HCT116 (cell line): Measurements from ENCODE around the gene FAM50B.

Experiments
- CEBPB ChIP-seq: IDR thresholded peaks from 2 replicates; pipeline ENCODE4 v1.6.1; 2012; ENCODE audit warnings: low read depth
- CTCF ChIP-seq, 3 experiments: fragments of 200-600 bp in 1 of 3; sonication (generic) in 1 of 3; IDR thresholded peaks in 2 of 3; conservative IDR thresholded peaks in 1 of 3; 2 replicates each; pipeline ENCODE4 v1.5.1; 2012 to 2017; ENCODE audit warnings: low read depth in 2 of 3, low read length in 2 of 3, antibody characterized with exemption in 1 of 3, borderline replicate concordance in 1 of 3, control low read depth in 1 of 3, mild to moderate bottlenecking in 1 of 3, mixed read lengths in 1 of 3, mixed run types in 1 of 3, moderate library complexity in 1 of 3; ENCODE audit not compliant: insufficient read depth in 1 of 3
- EZH2 ChIP-seq: fragments of 200-600 bp; sonication (generic); IDR thresholded peaks from 2 replicates; pipeline ENCODE4 v1.6.1; 2017; ENCODE audit warnings: antibody characterized with exemption, mixed run types
- EZH2phosphoT487 ChIP-seq: fragments of 200-600 bp; IDR thresholded peaks from 2 replicates; pipeline ENCODE4 v1.6.1; 2018; ENCODE audit warnings: antibody characterized with exemption, borderline replicate concordance
- FOSL1 ChIP-seq: IDR thresholded peaks from 2 replicates; pipeline ENCODE4 v1.6.1; 2012; ENCODE audit warnings: low read depth
- JUND ChIP-seq: IDR thresholded peaks from 2 replicates; pipeline ENCODE4 v1.6.1; 2012
- POLR2A ChIP-seq: IDR thresholded peaks from 2 replicates; pipeline ENCODE4 v1.7.0; 2011; ENCODE audit warnings: borderline replicate concordance; ENCODE audit not compliant: insufficient read depth, insufficient read length; ENCODE audit errors: extremely low read depth
- POLR2AphosphoS5 ChIP-seq: IDR thresholded peaks from 2 replicates; pipeline ENCODE4 v1.6.1; 2011; ENCODE audit warnings: mild to moderate bottlenecking, low read depth, low read length, moderate library complexity
- RAD21 ChIP-seq: IDR thresholded peaks from 2 replicates; pipeline ENCODE4 v1.6.1; 2012; ENCODE audit warnings: low read depth, mild to moderate bottlenecking
- REST ChIP-seq: IDR thresholded peaks from 2 replicates; pipeline ENCODE4 v1.6.1; 2012; ENCODE audit warnings: low read depth
- SIN3A ChIP-seq: IDR thresholded peaks from 2 replicates; pipeline ENCODE4 v1.6.1; 2012; ENCODE audit warnings: low read depth
- SP1 ChIP-seq: IDR thresholded peaks from 2 replicates; pipeline ENCODE4 v1.6.1; 2012; ENCODE audit warnings: low read depth
- YY1 ChIP-seq: IDR thresholded peaks from 2 replicates; pipeline ENCODE4 v1.6.1; 2011; ENCODE audit warnings: low read length, low read depth, moderate library complexity, mild to moderate bottlenecking; ENCODE audit not compliant: insufficient replicate concordance; ENCODE audit errors: extremely low read depth

- TF ChIP-seq CTCF (IDR thresholded peaks at IDR 0.05 in 2 of 3, conservative IDR thresholded peaks at IDR 0.05 in 1 of 3; ENCODE audit: borderline replicate concordance in 1 of 3, insufficient read depth in 1 of 3, low read depth in 2 of 3, low read length in 2 of 3) (no peak), FOSL1 (no peak), JUND (no peak), SP1 (no peak), POLR2AphosphoS5 (no peak), SIN3A (no peak), REST (no peak), EZH2 (no peak), RAD21 (no peak), POLR2A (no peak), YY1 (no peak), CEBPB (no peak), EZH2phosphoT487 (no peak)
Observed at GRCh38 chr6:3849681-3850450, 693 bp downstream of the FAM50B start.
